Measurements from ENCODE around the gene BRF1.

The BRF1 gene

GRCh38 chr14:105199093-105199492 lies 101.7 kb downstream of the BRF1 start:
- DNase-seq (ENCODE audit: low spot score): no peak

GRCh38 chr14:105198588-105198987 lies 102.2 kb downstream of the BRF1 start:
- DNase-seq (ENCODE audit: low spot score): no peak

- no peak for DNase-seq (ENCODE audit: low spot score)
These were observed 103.6 kb downstream of the BRF1 start for GRCh38 chr14:105197211-105197641.

- no peak for DNase-seq (ENCODE audit: low spot score)
These were observed 104.4 kb downstream of the BRF1 start for GRCh38 chr14:105196265-105196960.

- DNase-seq (ENCODE audit: low spot score): no peak
These were observed 105.1 kb downstream of the BRF1 start for GRCh38 chr14:105195522-105196264.

- no peak for DNase-seq (ENCODE audit: low spot score)
These were observed 105.8 kb downstream of the BRF1 start for GRCh38 chr14:105195051-105195450.

- DNase-seq (ENCODE audit: low spot score): no peak
These were observed 106.7 kb downstream of the BRF1 start for GRCh38 chr14:105193916-105194782.

GRCh38 chr14:105192866-105193731 lies 107.7 kb downstream of the BRF1 start:
- no peak for DNase-seq (ENCODE audit: low spot score)

- no peak for DNase-seq (ENCODE audit: low spot score)
These were observed 112.8 kb downstream of the BRF1 start for GRCh38 chr14:105187935-105188524.

GRCh38 chr14:105187116-105187515 lies 113.7 kb downstream of the BRF1 start:
- DNase-seq (ENCODE audit: low spot score): no peak

- DNase-seq (ENCODE audit: low spot score): no peak
These were observed 114.8 kb downstream of the BRF1 start for GRCh38 chr14:105185973-105186372.

- DNase-seq (ENCODE audit: low spot score): no peak
These were observed 115.8 kb downstream of the BRF1 start for GRCh38 chr14:105185001-105185400.

GRCh38 chr14:105184461-105184860 lies 116.3 kb downstream of the BRF1 start:
- DNase-seq (ENCODE audit: low spot score): no peak

GRCh38 chr14:105182296-105183020 lies 118.3 kb downstream of the BRF1 start:
- no peak for DNase-seq (ENCODE audit: low spot score)

- no peak for DNase-seq (ENCODE audit: low spot score)
These were observed 119.1 kb downstream of the BRF1 start for GRCh38 chr14:105181549-105182295.

- no peak for DNase-seq (ENCODE audit: low spot score)
These were observed 119.9 kb downstream of the BRF1 start, which contains the start of gene NUDT14 for GRCh38 chr14:105180592-105181548. NUDT14 (minus strand) TSS chr14:105181312; CDS start chr14:105181209, 103 bp downstream.

- DNase-seq (ENCODE audit: low spot score): no peak
These were observed 121.6 kb downstream of the BRF1 start for GRCh38 chr14:105179191-105179590.

- DNase-seq (ENCODE audit: low spot score): no peak
These were observed 122.0 kb downstream of the BRF1 start for GRCh38 chr14:105178868-105179140.

Measured in SK-N-DZ (cell line).